ENCODE data around the gene SLC37A3. TPM values are rescaled to one million over a fixed set of nuclear protein-coding genes. Genes with fewer than 3 reads are reported as not detected.
"Not testable (repeated sequence)": the region's sequence is repeated elsewhere in the genome, so short reads cannot be mapped to it uniquely, and the experiment has no call there.

The SLC37A3 gene
- total RNA-seq, 1 donor from 2014 or later = 15.0 TPM

- TF ChIP-seq CTCF (IDR thresholded peaks at IDR 0.05) = no peak
- H3K27ac ChIP-seq = no peak overlapping the region
- H3K9me3 ChIP-seq = no peaks in the 10 kb centered on the region
- intact Hi-C loops (cut with DNase I) = no loop called here
- no peaks in the 10 kb centered on the region for H3K4me1 ChIP-seq
- H3K4me3 ChIP-seq = no peak overlapping the region
- H3K27me3 ChIP-seq = no peaks in the 10 kb centered on the region
- peaks cover 20 to 82% of the 10 kb centered on the region in 2 donors for H3K36me3 ChIP-seq
- DNase-seq (ENCODE audit: low spot score in 2 of 2) = no peak
Observed at GRCh38 chr7:140345426-140345825, 52.9 kb downstream of the SLC37A3 start.

- Histone ChIP-seq H3K4me3 (no peak overlapping the region), H3K9me3 (no peaks in the 10 kb centered on the region), H3K27ac (no peak overlapping the region), H3K4me1 (no peaks in the 10 kb centered on the region), H3K27me3 (no peaks in the 10 kb centered on the region), H3K36me3 (peaks cover 12 to 66% of the 10 kb centered on the region in 2 donors)
- no peak for DNase-seq (ENCODE audit: low spot score in 2 of 2)
- peak in 2 of 3 experiments; percentile 19 to 40 for TF ChIP-seq CTCF (IDR thresholded peaks at IDR 0.05)
- intact Hi-C loops (cut with DNase I) = no loop called here
Observed at GRCh38 chr7:140342727-140343514, 55.4 kb downstream of the SLC37A3 start.

GRCh38 chr7:140338959-140339358 lies 59.4 kb downstream of the SLC37A3 start:
- intact Hi-C loops (cut with DNase I); H3K4me1 ChIP-seq; DNase-seq (ENCODE audit: low spot score in 2 of 2); H3K9me3 ChIP-seq; H3K27me3 ChIP-seq; H3K27ac ChIP-seq; H3K4me3 ChIP-seq: not testable (repeated sequence)
- peaks cover 19 to 59% of the 10 kb centered on the region in 2 donors for H3K36me3 ChIP-seq

- Histone ChIP-seq H3K9me3 (no peaks in the 10 kb centered on the region), H3K36me3 (peaks cover 19 to 33% of the 10 kb centered on the region in 2 donors), H3K4me3 (no peak overlapping the region), H3K27ac (no peak overlapping the region), H3K4me1 (no peaks in the 10 kb centered on the region), H3K27me3 (no peaks in the 10 kb centered on the region)
- intact Hi-C loops (cut with DNase I) = no loop called here
- TF ChIP-seq CTCF (IDR thresholded peaks at IDR 0.05) = no peak
- no peak for DNase-seq (ENCODE audit: low spot score in 2 of 2)
Observed at GRCh38 chr7:140334341-140335057, 63.8 kb downstream of the SLC37A3 start.

GRCh38 chr7:140333686-140334085 lies 64.6 kb downstream of the SLC37A3 start:
- no peak overlapping the region for H3K27ac ChIP-seq

More at GRCh38 chr7:140333686-140334085, 64.6 kb downstream of the SLC37A3 start:
- no peaks in the 10 kb centered on the region for H3K9me3 ChIP-seq
- no peak for DNase-seq (ENCODE audit: low spot score in 2 of 2)
- no peaks in the 10 kb centered on the region for H3K27me3 ChIP-seq
- intact Hi-C loops (cut with DNase I) = no loop called here
- H3K4me1 ChIP-seq = no peaks in the 10 kb centered on the region
- no peak for TF ChIP-seq CTCF (IDR thresholded peaks at IDR 0.05)
- H3K4me3 ChIP-seq = no peak overlapping the region
- H3K36me3 ChIP-seq = peaks cover 19 to 33% of the 10 kb centered on the region in 2 donors

Measured in ascending aorta (tissue), 2 donors.